Activated naive CD8-positive, alpha-beta T cell treated with anti-CD3 and anti-CD28 coated beads, Interleukin-2, amount 50 U/mL, for 16 hours (primary cell): ENCODE data around the gene MEGF11.

Experiments used
- DNase-seq: peaks from one replicate; pipeline ENCODE4 v3.0.0-alpha.2; 2020; ENCODE audit warnings: low read depth, low spot score

Gene MEGF11

DNA sequence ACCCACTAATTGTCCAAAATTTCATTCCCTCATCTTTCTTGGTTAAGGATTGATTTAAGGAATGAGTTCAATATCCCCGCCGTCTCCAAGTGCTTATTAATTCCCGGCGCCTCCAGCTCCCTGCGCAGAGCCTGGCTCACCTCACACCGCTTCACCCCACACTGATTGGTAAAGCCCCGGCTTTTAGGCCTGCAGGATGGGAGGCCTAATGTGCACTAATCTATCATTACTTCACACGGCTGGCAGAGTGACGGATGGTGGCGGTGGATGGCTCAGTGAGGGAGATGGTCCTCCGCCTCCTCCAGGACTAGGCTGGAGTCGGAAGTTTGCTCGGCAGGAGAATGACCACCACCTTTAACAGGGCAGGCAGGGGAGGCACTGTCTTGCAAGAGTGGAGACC is 81.7 kb downstream of the MEGF11 start:
- DNase-seq, result no peak

DNA sequence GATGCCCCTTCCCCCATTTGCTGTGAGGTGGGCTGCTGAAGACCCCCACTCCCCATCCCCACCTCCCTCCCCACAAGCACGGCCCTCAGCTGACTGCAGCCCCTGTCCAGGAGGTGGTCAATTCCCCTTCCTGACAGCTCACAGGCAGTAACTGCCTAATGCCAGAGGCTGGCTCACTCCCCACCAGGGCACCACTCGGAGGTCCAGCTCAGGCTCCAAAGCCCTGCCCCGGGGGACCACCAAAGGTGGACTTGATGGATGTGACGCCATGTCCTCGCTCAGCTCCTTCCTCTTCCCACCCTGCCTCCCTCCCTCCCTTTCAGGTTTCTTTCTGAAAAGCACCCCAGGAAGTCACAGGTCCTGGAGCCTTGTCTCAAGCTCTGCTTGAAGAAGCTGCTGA is 82.8 kb downstream of the MEGF11 start:
- DNase-seq, result no peak

DNA sequence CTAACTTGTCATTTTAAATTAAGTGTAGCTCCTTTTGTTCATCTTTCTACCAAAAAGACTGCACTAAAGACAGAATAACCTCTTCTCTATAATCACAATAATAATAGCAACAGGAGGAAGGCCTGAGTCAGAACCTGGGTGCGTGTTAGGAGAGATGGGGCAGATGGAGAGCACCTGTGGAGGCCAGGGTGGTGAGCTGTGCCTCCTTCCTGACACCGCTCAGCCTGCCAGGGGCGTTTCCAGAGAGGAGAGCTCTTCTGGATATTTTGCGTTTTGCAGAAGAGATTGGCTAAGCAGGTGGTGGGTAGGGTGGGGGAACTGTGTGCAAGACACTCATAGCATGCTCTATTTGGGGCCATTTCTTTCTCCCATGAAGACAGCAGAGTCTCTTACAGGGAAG is 83.5 kb downstream of the MEGF11 start:
- no peak for DNase-seq

DNA sequence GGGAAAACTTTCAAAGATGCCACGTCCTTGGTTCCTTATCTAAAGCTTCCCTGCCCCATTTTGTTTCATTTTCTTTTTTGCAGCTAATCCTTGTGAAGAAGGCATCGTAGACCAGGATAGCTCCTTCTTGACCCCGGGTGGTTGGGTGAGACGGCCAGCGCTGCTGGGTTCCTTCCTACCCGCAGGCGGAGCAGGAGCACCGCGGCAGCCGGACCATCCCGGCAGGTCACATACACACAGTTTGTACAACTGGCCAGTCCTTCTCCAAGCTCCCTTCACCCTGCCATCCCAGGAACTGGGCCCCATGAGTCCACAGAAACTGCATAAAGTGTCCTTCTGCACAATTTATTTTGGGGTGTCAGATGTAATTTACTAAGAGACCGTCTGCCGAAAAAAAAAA is 83.9 kb downstream of the MEGF11 start:
- no peak for DNase-seq

- no peak for DNase-seq
Measured at GRCh38 chr15:66169023-66169422, 84.5 kb downstream of the MEGF11 start.

GRCh38 chr15:66167854-66168253 is 85.7 kb downstream of the MEGF11 start:
- no peak for DNase-seq

DNA sequence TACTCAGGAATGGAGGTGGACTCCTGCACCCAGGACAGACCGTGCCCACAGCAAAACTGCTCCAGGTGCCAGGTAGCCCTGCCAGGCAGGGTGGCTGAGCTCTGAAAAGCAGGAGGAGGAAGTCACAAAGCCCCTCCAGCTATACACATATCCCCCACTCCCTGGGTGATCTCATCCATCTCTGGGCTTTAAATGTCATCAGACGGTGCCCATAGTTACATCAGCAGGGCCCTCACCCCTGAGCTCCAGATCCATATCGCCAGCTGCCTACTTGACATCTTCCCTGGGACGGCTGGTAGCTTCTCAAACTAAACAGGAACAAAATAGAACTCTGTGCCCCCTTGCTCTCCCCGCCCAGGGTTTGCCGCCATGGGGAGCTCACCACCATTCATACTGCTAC is 87.7 kb downstream of the MEGF11 start:
- no peak for DNase-seq

GRCh38 chr15:66164788-66165187 is 88.8 kb downstream of the MEGF11 start:
- DNase-seq, result no peak

DNA sequence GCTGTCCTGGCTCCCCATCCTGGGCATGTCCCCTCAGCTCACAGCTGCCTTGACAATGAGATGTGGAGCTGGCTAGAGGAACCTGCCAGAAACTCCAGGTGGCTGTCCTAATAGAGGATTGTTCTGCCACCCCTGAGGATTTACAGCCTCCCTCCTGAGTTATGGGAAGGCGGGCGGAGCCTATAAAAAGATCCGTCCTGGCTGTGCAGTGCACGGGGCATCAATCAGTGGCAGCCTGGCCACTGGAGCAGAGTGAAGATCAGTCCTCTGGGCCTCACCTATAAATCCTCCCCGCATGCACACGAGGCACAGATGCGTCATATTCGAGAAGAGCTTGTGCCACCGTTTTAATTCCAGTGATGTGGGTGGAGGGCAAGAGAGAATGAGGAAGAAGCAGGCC is 90.0 kb downstream of the MEGF11 start:
- no peak for DNase-seq

DNA sequence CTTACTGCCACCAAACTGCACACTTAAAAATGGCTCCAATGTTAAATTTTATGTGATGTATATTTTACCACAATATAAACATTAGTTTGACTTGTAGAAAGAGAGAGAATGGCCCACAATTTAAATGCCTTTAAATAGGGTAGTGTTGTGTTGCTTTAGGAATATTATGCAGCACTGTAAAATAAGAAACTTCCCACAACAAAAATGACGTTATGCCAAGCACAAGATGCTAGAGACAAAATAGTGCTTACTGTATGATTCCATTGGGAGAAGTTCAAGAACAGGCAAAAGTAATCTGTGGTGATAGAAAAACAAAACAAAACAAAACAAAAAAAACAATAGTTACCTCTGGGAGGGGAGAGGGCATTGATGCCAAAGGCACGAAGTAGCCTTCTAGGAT is 91.3 kb downstream of the MEGF11 start:
- no peak for DNase-seq

- DNase-seq, result no peak
Measured at GRCh38 chr15:66161575-66162118, 91.9 kb downstream of the MEGF11 start.

GRCh38 chr15:66161108-66161507 is 92.4 kb downstream of the MEGF11 start:
- DNase-seq, result no peak

GRCh38 chr15:66157507-66157906 is 96.0 kb downstream of the MEGF11 start:
- no peak for DNase-seq

DNA sequence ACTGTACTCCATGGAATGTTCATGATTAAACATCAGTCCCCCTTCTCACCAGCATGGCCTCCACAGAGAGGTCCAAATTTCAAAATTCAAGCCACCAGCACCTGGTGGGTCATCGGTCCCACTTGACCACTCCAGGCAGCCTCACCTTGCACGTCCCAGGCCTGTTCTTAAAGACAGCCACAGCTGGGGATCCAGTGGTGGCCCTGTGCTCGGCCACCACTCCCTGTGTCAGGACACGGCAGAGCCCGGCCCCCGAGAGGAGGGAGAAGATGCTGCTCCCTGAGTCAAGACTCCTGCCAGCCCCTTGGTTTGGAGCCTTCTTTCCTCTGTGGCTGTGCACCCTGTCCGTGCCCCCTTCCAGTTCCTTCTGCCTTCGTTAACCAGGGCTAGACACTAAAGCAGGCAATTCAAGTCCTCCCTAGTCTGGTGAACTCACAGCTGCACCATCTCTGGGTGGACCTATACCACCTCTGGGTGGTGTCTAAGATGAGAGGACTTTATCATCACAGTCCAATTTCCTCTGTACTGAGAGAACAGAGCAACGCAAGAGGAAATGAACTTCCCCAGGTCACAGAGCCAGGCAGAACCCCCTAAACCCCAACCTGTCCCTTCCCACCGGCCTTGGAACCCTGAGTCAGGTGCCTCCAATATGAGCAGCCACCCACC is 97.1 kb downstream of the MEGF11 start:
- no peak for DNase-seq

DNA sequence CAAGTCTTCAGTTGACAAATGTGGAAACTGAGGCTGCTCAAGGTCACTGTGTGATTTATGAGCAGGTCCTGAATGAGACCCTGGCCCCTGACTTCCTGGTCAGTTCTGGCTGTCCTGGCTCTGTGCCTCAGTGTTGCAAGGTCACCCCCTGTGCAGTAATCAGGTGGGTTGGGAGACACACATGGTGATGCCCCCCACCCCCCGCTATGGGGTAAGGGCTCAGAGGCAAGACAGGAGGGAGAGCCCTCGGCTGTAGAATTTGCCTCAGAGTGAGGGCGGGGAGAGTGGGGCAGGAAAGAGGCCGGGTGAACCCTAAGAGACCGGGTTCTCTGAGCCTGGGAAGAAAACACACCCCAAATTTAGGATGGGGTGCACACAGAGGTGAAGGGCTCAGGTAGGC is 98.5 kb downstream of the MEGF11 start:
- no peak for DNase-seq

DNA sequence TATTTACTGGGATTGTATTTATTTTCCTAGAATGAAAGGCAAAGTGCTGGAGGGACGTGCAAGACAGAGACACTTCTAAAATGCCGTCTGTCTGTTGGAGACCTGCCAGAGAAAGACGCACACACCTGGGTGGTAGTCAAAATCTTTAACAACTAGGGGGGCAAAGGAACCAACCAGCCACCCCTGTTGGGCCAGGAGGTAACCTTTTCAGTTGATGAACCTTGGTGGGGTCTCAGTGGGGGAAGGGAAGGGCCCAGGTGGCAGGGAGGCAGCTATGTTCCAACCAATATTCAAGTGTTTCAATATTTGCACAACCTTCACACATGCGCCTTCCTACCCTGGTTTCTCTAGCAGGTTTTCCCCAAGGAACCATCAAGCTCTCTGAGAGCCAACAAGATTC is 99.0 kb downstream of the MEGF11 start:
- DNase-seq, result no peak

DNA sequence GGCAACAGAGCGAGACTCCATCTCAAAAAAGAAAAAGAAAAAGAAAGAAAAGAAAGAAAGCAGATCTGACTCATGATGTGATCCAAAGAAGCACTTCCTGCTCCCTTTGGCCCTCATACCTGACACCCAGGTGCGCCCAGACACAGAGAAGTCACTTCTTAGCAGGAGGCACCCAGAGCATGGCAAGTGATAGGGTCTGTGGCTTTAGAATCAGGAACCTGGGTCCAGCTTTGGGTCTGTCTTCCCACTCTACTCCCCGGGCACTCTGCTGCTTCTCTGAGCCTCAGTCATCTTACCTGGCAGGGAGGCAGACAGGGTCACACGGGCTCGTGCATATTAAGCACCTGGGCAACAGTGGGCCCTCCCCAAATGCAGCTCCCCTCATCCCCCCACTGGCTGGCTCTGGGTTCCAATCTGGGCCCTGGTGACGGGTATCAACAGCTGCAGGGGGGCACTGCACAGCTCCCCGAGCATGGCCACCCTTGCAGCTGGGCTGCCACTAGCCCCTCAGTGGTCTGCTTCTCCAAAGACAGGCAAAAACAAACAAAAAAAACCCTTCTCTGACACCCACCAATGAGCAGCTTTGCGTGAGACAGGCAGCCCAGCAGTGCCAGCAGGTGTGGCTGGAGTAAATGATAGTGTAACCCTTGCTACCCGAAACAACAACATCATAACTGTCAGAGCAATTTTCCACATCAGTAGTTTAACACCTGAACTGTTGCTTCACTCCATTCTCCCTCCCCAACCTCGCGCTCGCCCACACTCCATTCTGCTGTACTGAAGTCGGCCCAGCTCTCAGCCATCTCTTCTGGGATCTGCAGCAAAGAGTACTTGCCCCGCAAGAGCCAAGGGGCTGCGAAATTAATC is 99.8 kb downstream of the MEGF11 start:
- no peak for DNase-seq

- DNase-seq, result no peak
Measured at GRCh38 chr15:66152650-66153049, 100.9 kb downstream of the MEGF11 start.

DNA sequence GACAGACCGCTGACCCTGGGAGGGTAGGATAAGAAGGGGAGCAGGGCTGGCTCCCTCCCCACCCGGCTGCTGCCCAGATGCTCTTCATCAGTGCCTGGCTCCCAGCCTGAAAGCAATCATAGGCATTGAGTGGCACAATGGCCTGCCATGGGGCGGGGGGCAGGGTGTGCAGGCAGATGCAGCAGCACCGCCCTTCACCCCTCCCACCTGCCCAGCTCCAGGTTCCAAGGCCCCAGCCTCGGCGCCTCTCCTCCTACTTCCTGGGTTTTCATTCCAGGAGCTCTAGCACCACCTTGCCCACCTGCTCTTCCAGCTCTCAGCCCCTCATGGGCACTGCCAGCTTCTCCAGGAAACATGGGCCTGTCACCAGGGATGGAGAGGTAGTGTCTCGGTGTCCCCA is 101.7 kb downstream of the MEGF11 start:
- DNase-seq, result no peak

DNA sequence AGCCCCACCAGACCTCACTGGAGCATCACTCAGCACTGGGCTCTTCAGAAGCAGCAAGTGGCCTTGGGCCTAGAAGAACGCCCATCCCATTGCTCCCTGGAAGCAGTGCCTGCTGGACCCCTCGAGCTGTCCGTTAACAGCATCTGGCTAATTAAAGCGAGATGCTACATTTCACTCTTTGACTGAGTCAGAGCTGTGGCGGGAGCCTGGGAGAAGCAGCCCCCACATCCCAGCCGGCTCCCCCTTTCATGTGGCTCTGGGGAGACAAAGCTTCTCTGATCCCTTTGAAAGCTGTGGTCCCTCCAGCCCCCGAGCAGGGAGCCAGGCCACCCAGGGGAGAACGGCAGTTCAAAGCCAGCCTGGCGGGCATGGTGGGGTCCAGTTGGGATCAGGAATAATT is 103.7 kb downstream of the MEGF11 start:
- DNase-seq, result no peak

DNA sequence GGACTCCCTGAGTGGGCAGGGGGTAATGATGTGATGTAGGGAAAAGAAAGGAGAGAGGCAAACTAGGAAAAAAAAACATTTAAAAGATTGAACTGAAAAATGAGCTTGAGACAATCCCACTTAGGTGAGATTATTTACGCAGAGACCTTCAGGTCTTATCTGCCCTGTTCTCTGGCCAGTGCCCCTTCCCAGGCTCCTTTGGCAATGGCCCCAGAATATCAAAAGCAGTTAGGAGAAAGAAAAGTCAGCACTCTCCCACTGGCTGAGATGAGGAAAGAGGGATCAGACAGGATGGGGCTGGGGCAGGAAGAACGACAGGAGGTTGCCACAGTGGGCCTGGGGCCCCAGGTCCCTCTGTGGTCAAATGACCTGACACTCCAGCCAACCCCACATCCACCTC is 105.4 kb downstream of the MEGF11 start:
- no peak for DNase-seq

GRCh38 chr15:66147440-66147839 is 106.1 kb downstream of the MEGF11 start:
- DNase-seq, result no peak

- DNase-seq, result no peak
Measured at GRCh38 chr15:66145726-66146182, 107.8 kb downstream of the MEGF11 start.
